ENCODE data around the gene BAZ2B. TPM values are rescaled to one million over a fixed set of nuclear protein-coding genes. Genes with fewer than 3 reads are reported as not detected.

BAZ2B gene
- total RNA-seq, 1 experiment from 2014 or later: 47.6 TPM

GRCh38 chr2:159449504-159450124 is 166.7 kb downstream of the BAZ2B start:
- no peak for TF ChIP-seq CTCF (conservative IDR thresholded peaks at IDR 0.05; ENCODE audit: low read depth, low read length)
- no peak overlapping the region for H3K4me3 ChIP-seq (ENCODE audit: low read depth, low read length, poor library complexity, severe bottlenecking)
- no peak overlapping the region for H3K27ac ChIP-seq (ENCODE audit: low read depth, low read length, poor library complexity, severe bottlenecking)
- H3K9me3 ChIP-seq (ENCODE audit: low read depth, low read length, poor library complexity, severe bottlenecking): no peaks in the 10 kb centered on the region
- H3K4me1 ChIP-seq (ENCODE audit: insufficient read depth, low read length, poor library complexity, severe bottlenecking): peaks cover 6% of the 10 kb centered on the region
- intact Hi-C loops (cut with micrococcal nuclease; ENCODE audit: unreplicated experiment): no loop called here
- POLR2A ChIA-PET (ENCODE audit: low non-redundant PET): no interaction called here
- peak; percentile 5 for DNase-seq (ENCODE audit: low spot score)
- CTCF ChIA-PET: interaction anchor here (0.6 kb wide), 1 partner anchor 460 kb away, joined by 3 read pairs; no protein-coding TSS in a partner anchor
- BruUV-seq (replicated peaks): no TSS peak
- no peaks in the 10 kb centered on the region for H3K27me3 ChIP-seq (replicated peaks; ENCODE audit: insufficient read depth, low read depth, low read length, poor library complexity)
- H3K36me3 ChIP-seq (ENCODE audit: insufficient read depth, low read length, poor library complexity, severe bottlenecking): no peaks in the 10 kb centered on the region

GRCh38 chr2:159446817-159447216 is 169.5 kb downstream of the BAZ2B start:
- no TSS peak for BruUV-seq (replicated peaks)
- intact Hi-C loops (cut with micrococcal nuclease; ENCODE audit: unreplicated experiment): no loop called here
- H3K4me1 ChIP-seq (ENCODE audit: insufficient read depth, low read length, poor library complexity, severe bottlenecking): peaks cover 6% of the 10 kb centered on the region
- H3K36me3 ChIP-seq (ENCODE audit: insufficient read depth, low read length, poor library complexity, severe bottlenecking): no peaks in the 10 kb centered on the region
- no peak overlapping the region for H3K4me3 ChIP-seq (ENCODE audit: low read depth, low read length, poor library complexity, severe bottlenecking)
- no peaks in the 10 kb centered on the region for H3K27me3 ChIP-seq (replicated peaks; ENCODE audit: insufficient read depth, low read depth, low read length, poor library complexity)
- H3K9me3 ChIP-seq (ENCODE audit: low read depth, low read length, poor library complexity, severe bottlenecking): no peaks in the 10 kb centered on the region
- ChIA-PET CTCF (no interaction called here), POLR2A (ENCODE audit: low non-redundant PET) (no interaction called here)
- no peak overlapping the region for H3K27ac ChIP-seq (ENCODE audit: low read depth, low read length, poor library complexity, severe bottlenecking)
- no peak for TF ChIP-seq CTCF (conservative IDR thresholded peaks at IDR 0.05; ENCODE audit: low read depth, low read length)
- no peak for TF ChIP-seq EZH2 (IDR thresholded peaks at IDR 0.05; ENCODE audit: borderline replicate concordance, low read depth, low read length, poor library complexity, severe bottlenecking)
- no peak for DNase-seq (ENCODE audit: low spot score)

- POLR2A ChIA-PET (ENCODE audit: low non-redundant PET): no interaction called here
- Histone ChIP-seq H3K27ac (ENCODE audit: low read depth, low read length, poor library complexity, severe bottlenecking) (no peak overlapping the region), H3K36me3 (ENCODE audit: insufficient read depth, low read length, poor library complexity, severe bottlenecking) (no peaks in the 10 kb centered on the region), H3K27me3 (replicated peaks; ENCODE audit: insufficient read depth, low read depth, low read length, poor library complexity) (no peaks in the 10 kb centered on the region), H3K9me3 (ENCODE audit: low read depth, low read length, poor library complexity, severe bottlenecking) (no peaks in the 10 kb centered on the region), H3K4me1 (ENCODE audit: insufficient read depth, low read length, poor library complexity, severe bottlenecking) (peaks cover 6% of the 10 kb centered on the region), H3K4me3 (ENCODE audit: low read depth, low read length, poor library complexity, severe bottlenecking) (no peak overlapping the region)
- DNase-seq (ENCODE audit: low spot score): no peak
- TF ChIP-seq EZH2 (IDR thresholded peaks at IDR 0.05; ENCODE audit: borderline replicate concordance, low read depth, low read length, poor library complexity, severe bottlenecking): no peak
- intact Hi-C loops (cut with micrococcal nuclease; ENCODE audit: unreplicated experiment): no loop called here
- CTCF ChIA-PET: no interaction called here
- BruUV-seq (replicated peaks): no TSS peak
Measured at GRCh38 chr2:159446201-159446600, 170.1 kb downstream of the BAZ2B start.

- BruUV-seq (replicated peaks): no TSS peak
- Histone ChIP-seq H3K4me1 (ENCODE audit: insufficient read depth, low read length, poor library complexity, severe bottlenecking) (peaks cover 6% of the 10 kb centered on the region), H3K4me3 (ENCODE audit: low read depth, low read length, poor library complexity, severe bottlenecking) (no peak overlapping the region), H3K9me3 (ENCODE audit: low read depth, low read length, poor library complexity, severe bottlenecking) (no peaks in the 10 kb centered on the region), H3K27me3 (replicated peaks; ENCODE audit: insufficient read depth, low read depth, low read length, poor library complexity) (no peaks in the 10 kb centered on the region), H3K27ac (ENCODE audit: low read depth, low read length, poor library complexity, severe bottlenecking) (no peak overlapping the region), H3K36me3 (ENCODE audit: insufficient read depth, low read length, poor library complexity, severe bottlenecking) (no peaks in the 10 kb centered on the region)
- intact Hi-C loops (cut with micrococcal nuclease; ENCODE audit: unreplicated experiment): no loop called here
- TF ChIP-seq CTCF (conservative IDR thresholded peaks at IDR 0.05; ENCODE audit: low read depth, low read length) (no peak), EZH2 (IDR thresholded peaks at IDR 0.05; ENCODE audit: borderline replicate concordance, low read depth, low read length, poor library complexity, severe bottlenecking) (no peak)
- ChIA-PET POLR2A (ENCODE audit: low non-redundant PET) (no interaction called here), CTCF (no interaction called here)
- no peak for DNase-seq (ENCODE audit: low spot score)
Measured at GRCh38 chr2:159445307-159445706, 171.0 kb downstream of the BAZ2B start.
